ENCODE data around the gene KRTAP10-1. TPM values are rescaled to one million over a fixed set of nuclear protein-coding genes. Genes with fewer than 3 reads are reported as not detected.
"Not testable (repeated sequence)": the region's sequence is repeated elsewhere in the genome, so short reads cannot be mapped to it uniquely, and the experiment has no call there.

The KRTAP10-1 gene, protein sequence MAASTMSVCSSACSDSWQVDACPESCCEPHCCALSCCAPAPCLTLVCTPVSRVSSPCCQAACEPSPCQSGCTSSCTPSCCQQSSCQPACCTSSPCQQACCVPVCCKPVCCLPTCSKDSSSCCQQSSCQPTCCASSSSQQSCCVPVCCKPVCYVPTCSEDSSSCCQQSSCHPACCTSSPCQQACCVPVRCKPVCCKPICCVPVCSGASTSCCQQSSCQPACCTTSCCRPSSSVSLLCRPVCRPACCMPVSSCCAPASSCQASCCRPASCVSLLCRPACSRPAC
- total RNA-seq: not detected

DNA sequence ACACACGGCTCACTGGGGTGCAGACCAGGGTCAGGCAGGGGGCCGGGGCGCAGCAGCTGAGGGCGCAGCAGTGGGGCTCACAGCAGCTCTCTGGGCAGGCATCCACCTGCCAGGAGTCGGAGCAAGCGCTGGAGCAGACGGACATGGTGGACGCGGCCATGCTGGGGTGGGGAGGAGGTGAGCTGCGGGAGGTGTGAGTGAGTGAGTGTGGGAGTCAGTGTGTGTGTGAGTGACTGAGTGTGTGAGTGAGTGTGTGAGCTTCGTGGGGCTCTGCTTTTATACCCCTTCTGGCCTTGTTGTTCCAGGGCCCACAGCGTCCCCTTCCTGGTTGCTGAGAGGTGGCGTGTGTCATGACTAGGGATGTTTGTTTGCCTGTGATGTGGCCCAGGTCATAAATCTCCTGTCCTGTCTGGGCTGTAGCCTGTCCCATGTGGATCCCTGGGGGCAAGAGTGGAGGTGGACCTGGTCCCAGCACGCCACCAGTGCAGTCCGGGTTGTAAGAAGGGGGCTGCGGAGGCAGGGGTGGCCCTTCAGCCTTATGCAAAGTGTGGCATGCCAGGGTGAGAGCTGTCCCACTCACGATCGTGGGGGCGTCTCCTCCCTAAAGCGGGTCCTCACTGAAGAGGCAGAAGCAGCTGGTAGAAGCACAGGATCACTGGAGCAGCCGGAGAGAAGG, at the start of gene KRTAP10-1:
KRTAP10-1 (minus strand) TSS at position 205 of the 676 bp plus-strand sequence; CDS start at position 160, 45 bp downstream.
- Mint-ChIP-seq H3K9me3 (no peaks in the 10 kb centered on the region), H3K27ac (no peak within 1 kb of the TSS), H3K4me3 (no peak within 1 kb of the TSS), H3K4me1 (no peaks in the 10 kb centered on the region), H3K27me3 (no peaks in the 10 kb centered on the region), H3K36me3 (no peaks in the 10 kb centered on the region)
- no peak for DNase-seq

DNA sequence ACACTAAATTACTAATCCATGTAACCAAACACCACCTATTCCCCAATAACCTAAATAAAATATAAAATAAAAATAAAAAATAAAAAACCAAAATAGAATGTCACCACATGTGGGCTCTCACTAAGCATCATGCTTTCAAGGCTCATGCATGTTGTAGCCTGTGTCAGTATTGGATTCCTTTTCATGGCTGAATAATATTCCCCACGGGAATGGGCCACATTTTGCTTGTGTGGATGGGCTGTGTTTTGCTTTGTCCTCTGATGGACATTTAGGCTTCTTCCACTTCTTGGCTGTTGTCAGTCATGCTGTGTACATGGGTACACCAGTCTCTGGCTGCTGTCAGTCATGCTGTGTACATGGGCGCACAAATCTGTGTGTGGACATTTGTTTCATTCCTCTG, 49.1 kb upstream of the KRTAP10-1 start:
- no peaks in the 10 kb centered on the region for H3K4me1 Mint-ChIP-seq
- no peaks in the 10 kb centered on the region for H3K9me3 Mint-ChIP-seq
- no peak overlapping the region for H3K27ac Mint-ChIP-seq
- peaks cover 4% of the 10 kb centered on the region for H3K27me3 Mint-ChIP-seq
- DNase-seq: no peak
- H3K36me3 Mint-ChIP-seq: no peaks in the 10 kb centered on the region
- H3K4me3 Mint-ChIP-seq: no peak overlapping the region

DNA sequence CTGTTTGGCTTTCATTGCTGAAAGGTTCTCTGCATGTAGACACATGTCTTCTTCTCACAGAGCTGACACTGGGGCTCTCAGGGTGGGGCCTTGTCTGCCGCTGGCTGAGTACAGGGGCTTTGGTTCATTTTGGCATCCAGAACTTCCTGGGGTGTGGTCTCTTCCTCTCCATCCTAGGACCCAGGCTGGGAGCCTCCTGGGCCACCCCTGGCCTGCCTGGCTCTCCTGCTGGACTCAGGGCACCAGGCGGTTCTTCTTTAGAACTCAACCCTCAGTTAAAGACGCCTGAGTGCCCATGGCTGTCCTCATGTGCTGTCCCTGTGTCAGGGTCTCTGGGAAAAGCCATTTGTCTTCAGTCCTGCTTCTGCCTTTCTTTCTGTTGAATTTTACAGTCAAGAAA, 45.9 kb upstream of the KRTAP10-1 start:
- Mint-ChIP-seq H3K27me3 (peaks cover 4% of the 10 kb centered on the region), H3K27ac (no peak overlapping the region), H3K4me3 (no peak overlapping the region), H3K36me3 (peaks cover 7% of the 10 kb centered on the region), H3K9me3 (peaks cover 7% of the 10 kb centered on the region), H3K4me1 (peaks cover 9% of the 10 kb centered on the region)
- no peak for DNase-seq

DNA sequence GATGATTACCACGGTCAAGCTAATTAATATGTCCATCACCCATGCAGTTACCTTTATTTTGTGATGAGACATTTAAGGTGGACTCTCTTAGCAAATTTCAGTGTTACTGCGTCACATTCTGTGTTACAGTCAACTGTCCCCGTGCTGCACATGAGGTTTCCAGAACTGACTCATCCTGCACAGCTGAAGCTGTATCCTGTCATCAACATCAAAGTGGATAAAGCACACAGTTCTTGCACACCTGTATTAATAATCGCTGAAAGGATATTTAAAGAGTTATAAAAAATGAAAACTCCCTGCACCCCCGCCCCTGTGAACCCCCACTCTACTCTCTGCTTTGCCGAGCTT, 43.8 kb upstream of the KRTAP10-1 start:
- no peak for DNase-seq
- Mint-ChIP-seq H3K27ac (no peak overlapping the region), H3K27me3 (peaks cover 4% of the 10 kb centered on the region), H3K36me3 (peaks cover 7% of the 10 kb centered on the region), H3K9me3 (peaks cover 12% of the 10 kb centered on the region), H3K4me3 (no peak overlapping the region), H3K4me1 (peaks cover 11% of the 10 kb centered on the region)

DNA sequence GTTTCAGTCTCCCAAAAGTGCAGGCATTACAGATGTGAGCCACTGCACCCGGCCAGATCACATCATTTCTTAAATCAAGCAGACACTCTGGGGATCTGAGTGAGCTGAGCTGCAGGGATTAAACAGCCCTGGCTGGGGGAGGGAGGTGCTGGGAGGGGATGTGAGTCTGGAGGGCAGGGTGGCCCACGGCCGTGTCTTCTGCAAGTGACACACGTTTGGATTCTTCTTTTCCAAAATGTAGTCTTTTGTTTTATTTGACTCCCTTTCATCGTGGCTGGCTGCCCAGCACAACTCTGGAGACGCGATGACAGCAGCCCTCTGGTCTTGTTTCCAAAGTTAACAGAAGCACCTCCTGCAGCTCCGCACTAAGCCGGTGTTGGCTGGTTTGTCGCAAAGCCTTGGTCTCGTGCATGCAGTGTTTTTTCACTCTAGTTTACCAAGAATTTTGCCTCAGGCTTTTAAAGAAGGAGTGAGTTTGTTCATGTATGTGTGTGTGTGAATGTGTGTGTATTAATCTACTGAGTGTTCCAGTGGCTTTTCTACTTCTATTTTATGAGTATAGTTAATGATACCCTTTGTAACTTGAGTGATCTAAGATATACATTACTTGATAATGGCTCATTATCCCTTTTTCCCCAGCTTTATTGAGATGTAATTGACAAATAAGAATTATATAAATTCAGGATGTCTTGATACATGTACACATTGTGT, 43.2 kb upstream of the KRTAP10-1 start:
- no peak overlapping the region for H3K4me3 Mint-ChIP-seq
- peaks cover 4% of the 10 kb centered on the region for H3K27me3 Mint-ChIP-seq
- H3K9me3 Mint-ChIP-seq: peaks cover 14% of the 10 kb centered on the region
- no peak overlapping the region for H3K27ac Mint-ChIP-seq
- DNase-seq: no peak
- peaks cover 7% of the 10 kb centered on the region for H3K36me3 Mint-ChIP-seq
- peaks cover 11% of the 10 kb centered on the region for H3K4me1 Mint-ChIP-seq

DNA sequence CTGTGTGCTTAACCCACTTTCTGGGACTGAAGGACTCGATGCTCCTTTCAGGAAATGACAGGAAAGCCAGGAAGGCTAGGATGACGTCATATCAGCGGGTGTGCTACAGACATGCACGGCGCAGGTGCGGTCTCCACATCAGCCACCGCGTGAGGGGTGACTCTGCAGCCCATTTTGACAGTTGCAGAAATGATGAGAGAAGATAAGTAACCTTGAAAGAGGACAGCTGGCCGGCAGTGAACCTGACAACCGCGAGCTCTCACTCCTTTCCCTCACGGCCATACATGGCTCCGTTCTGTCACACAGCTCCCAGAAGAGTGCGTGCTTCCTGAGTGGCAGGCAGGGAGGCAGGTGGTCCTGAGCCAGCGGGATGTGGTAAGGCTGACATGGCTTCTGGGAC, 42.1 kb upstream of the KRTAP10-1 start:
- H3K36me3 Mint-ChIP-seq: peaks cover 8% of the 10 kb centered on the region
- peaks cover 11% of the 10 kb centered on the region for H3K4me1 Mint-ChIP-seq
- H3K4me3 Mint-ChIP-seq: no peak overlapping the region
- H3K9me3 Mint-ChIP-seq: peaks cover 25% of the 10 kb centered on the region
- no peak overlapping the region for H3K27ac Mint-ChIP-seq
- H3K27me3 Mint-ChIP-seq: peaks cover 4% of the 10 kb centered on the region
- DNase-seq: no peak

DNA sequence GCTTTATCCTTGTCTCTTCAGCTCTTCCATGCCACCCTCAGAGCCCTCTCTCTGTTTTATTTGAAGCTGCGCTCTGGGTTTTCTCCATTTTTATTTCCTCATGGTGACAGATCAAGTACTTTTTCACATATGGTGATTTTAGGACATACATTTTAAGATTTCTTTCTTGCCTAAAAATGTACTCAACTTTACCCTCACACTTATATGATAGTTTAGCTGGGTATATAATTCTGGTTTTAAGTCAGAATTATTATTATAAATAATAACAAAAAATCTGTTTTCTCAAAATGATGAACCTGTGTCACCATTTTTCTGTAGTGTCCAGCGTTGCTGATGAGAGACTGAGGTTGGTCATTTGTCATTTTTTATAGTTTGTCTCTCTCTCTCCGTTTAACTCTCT, 41.2 kb upstream of the KRTAP10-1 start:
- Mint-ChIP-seq H3K36me3 (peaks cover 8% of the 10 kb centered on the region), H3K27me3 (no peaks in the 10 kb centered on the region), H3K4me3 (no peak overlapping the region), H3K4me1 (peaks cover 11% of the 10 kb centered on the region), H3K9me3 (peaks cover 29% of the 10 kb centered on the region), H3K27ac (no peak overlapping the region)
- no peak for DNase-seq

DNA sequence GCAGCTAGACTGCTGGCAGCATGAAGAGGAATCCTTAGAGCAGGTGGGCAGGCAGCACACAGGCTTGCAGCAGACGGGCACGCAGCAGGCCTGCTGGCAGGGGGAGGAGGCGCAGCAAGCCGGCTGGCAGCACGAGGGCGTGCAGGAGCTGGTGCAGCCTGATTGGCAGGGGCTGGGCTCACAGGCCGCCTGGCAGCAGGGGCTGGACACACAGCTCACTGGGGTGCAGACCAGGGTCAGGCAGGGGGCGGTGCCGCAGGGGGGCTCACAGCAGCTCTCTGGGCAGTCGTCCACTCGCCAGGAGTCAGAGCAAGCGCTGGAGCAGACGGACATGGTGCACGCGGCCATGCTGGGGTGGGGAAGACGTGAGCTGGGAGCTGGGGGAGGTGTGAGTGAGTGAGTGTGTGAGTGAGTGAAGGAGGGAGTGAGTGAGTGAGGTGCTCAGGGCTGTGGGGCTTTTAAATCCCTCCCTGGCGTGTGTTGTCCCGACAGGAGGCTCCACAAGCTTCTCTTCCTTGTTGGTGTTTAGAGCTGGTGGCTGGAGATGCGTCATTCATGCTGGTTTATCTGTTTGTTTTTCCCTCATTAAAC, 40.3 kb upstream of the KRTAP10-1 start, which contains the start of gene KRTAP10-5:
KRTAP10-5 (minus strand) TSS at position 374 of the 591 bp plus-strand sequence; CDS start at position 348, 26 bp downstream.
- not testable (repeated sequence) for DNase-seq, H3K27me3 Mint-ChIP-seq, H3K36me3 Mint-ChIP-seq, H3K27ac Mint-ChIP-seq
- Mint-ChIP-seq H3K9me3 (peaks cover 29% of the 10 kb centered on the region), H3K4me1 (peaks cover 11% of the 10 kb centered on the region), H3K4me3 (peak within 1 kb of the TSS; percentile 25)

DNA sequence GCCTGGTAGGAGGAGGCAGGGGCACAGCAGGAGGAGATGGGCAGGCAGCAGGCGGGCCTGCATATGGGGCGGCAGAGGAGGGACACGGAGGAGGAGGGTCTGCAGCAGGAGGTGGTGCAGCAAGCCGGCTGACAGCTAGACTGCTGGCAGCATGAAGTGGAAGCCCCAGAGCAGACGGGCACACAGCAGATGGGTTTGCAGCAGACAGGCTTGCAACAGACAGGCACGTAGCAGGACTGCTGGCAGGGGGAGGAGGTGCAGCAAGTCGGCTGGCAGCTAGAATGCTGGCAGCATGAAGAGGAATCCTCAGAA, 39.8 kb upstream of the KRTAP10-1 start:
- H3K9me3 Mint-ChIP-seq: peaks cover 29% of the 10 kb centered on the region
- H3K27me3 Mint-ChIP-seq: no peaks in the 10 kb centered on the region
- H3K4me3 Mint-ChIP-seq: peak overlapping the region; percentile 25
- no peak for DNase-seq
- H3K27ac Mint-ChIP-seq: no peak overlapping the region
- peaks cover 8% of the 10 kb centered on the region for H3K36me3 Mint-ChIP-seq
- peaks cover 11% of the 10 kb centered on the region for H3K4me1 Mint-ChIP-seq

DNA sequence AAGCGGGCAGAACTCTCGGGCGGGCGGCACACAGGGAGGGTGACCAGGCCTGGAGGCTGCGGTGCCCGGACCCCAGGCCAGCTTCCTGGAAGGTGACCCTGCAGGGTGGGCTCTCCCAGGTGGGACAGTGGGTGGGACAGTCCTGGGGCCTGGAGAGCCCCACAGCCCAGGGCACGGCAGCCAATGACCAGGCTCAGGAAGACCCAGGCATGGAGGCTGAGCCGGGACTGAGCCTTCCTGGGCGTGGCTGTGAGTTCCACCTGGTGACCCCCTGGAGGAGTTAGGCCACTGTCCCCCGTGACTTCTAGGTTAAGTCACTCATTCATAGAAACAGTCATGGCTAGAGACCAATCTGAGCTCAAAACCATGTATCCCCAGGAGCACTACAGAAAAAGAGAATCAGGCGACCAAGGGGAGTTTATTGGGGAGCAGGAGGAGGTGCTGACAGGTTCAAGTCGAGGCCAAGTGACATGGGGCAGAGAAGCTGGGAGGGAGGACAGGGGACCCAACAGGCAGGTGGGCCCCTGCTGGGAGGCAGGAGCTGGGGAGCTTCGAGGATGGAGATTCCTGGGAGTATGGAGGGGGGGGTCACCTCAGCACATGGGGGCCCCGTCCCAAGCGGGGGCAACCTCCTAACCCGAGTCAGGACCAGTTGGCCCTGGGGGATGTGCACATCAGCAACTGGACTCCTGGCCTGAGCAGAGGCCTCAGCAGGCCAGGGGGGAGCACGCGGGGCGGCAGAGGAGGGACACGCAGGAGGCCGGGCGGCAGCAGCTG, 39.2 kb upstream of the KRTAP10-1 start:
- peaks cover 29% of the 10 kb centered on the region for H3K9me3 Mint-ChIP-seq
- H3K36me3 Mint-ChIP-seq: peaks cover 8% of the 10 kb centered on the region
- no peaks in the 10 kb centered on the region for H3K27me3 Mint-ChIP-seq
- DNase-seq: no peak
- no peak overlapping the region for H3K4me3 Mint-ChIP-seq
- H3K27ac Mint-ChIP-seq: no peak overlapping the region
- peaks cover 11% of the 10 kb centered on the region for H3K4me1 Mint-ChIP-seq

DNA sequence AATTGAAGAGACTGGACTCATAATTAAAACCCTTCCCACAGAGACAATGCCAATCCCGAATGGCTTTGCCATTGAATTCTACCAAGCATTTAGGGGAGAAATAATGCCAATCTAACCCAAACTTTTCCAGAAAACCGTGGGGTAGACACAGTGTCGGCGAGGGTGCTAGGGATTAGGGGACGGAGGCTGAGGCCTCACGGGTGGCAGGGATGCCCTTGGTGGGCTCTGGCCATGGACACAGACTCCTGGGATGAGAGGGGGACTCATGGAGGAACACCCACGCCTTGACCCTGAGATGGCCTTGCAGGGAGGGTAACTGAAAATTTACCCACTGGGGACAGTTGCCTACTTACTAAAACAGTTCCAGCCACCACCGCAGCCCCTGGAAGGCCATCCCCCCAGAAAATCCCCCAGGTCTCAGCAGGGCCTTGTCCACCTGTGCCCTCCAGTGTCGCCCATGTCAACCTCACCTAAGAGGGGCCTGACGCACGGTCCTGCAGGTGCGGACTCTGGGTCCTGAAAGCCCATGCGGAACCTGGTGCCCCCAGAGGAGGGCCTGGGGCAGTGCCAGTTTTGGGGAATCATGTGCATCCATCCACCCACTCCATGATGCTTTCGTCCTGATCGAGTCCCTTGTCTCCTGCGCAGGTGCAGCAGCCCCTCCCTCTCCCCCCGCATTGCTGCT, 38.5 kb upstream of the KRTAP10-1 start:
- peaks cover 29% of the 10 kb centered on the region for H3K9me3 Mint-ChIP-seq
- H3K4me1 Mint-ChIP-seq: peaks cover 8% of the 10 kb centered on the region
- H3K27me3 Mint-ChIP-seq: no peaks in the 10 kb centered on the region
- H3K27ac Mint-ChIP-seq: no peak overlapping the region
- H3K36me3 Mint-ChIP-seq: peaks cover 8% of the 10 kb centered on the region
- no peak overlapping the region for H3K4me3 Mint-ChIP-seq
- DNase-seq: no peak

DNA sequence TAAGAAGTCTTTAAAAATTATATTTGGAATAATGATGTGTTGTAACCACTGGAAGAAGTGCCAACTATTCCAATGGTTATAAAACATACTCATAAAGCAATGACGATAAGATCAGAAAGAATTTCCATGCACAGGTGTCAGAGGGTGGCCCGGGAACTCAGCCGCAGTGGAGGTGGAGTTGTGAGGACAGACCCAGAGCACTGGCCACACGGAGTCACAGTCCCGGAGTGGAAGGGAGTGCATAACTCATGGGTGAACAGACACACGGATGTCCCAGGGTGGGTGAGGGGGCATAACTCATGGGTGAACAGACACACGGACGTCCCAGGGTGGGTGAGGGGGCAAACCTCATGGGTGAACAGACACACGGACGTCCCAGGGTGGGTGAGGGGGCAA, 36.0 kb upstream of the KRTAP10-1 start:
- Mint-ChIP-seq H3K9me3 (peaks cover 23% of the 10 kb centered on the region), H3K4me1 (peaks cover 2% of the 10 kb centered on the region), H3K4me3 (no peak overlapping the region), H3K27ac (no peak overlapping the region), H3K27me3 (no peaks in the 10 kb centered on the region), H3K36me3 (peaks cover 2% of the 10 kb centered on the region)
- no peak for DNase-seq

DNA sequence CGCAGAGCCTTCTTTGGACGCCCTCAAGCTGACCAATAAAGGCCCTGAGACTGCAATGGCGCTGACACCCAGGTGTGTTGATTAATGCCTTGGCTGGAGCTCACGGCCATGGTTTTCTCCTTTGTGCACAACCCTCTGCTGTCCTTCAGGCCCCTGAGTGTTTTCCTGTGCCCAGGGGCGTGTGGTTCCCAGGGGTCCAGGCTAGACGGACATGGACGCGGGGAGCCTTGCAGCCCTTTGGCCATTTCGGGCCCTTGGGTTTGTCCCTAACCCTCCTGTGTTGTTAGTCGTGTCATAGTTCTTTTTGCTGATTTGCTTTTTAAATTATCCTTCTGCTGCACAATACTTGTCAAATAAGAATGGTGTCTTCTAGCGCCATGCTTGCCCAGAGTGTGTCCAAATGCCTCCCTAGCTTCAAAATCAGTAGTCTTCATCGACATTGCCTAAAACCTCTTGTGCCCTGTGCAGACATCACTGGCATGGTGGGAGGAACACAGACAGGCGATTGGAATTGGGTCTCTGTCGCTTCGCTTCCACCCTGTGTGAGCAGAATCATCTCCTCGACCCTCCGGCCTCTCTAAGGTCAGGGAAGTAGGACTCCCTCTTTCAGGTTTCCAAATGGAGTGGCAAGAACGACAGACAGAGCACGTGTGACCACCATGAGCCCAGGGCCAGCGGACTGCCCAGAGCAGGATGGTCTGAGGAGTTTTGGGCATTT, 35.5 kb upstream of the KRTAP10-1 start:
- no peak for DNase-seq
- Mint-ChIP-seq H3K4me1 (peaks cover 2% of the 10 kb centered on the region), H3K4me3 (no peak overlapping the region), H3K27ac (no peak overlapping the region), H3K36me3 (peaks cover 1% of the 10 kb centered on the region), H3K27me3 (no peaks in the 10 kb centered on the region), H3K9me3 (peaks cover 22% of the 10 kb centered on the region)

All from activated naive CD8-positive, alpha-beta T cell treated with anti-CD3 and anti-CD28 coated beads for 36 hours (primary cell).